ENCODE measurements around the gene PLOD3. TPM values are rescaled to one million over a fixed set of nuclear protein-coding genes. Genes with fewer than 3 reads are reported as not detected.
"Not testable (repeated sequence)": the region's sequence is repeated elsewhere in the genome, so short reads cannot be mapped to it uniquely, and the experiment has no call there.

Gene PLOD3
- total RNA-seq, 2 experiments from 2014 or later: 9.2 to 30.5 TPM

GRCh38 chr7:101200504-101200861 is 16.9 kb downstream of the PLOD3 start:
- H3K4me2 ChIP-seq (ENCODE audit: low read length): no peak overlapping the region

DNA sequence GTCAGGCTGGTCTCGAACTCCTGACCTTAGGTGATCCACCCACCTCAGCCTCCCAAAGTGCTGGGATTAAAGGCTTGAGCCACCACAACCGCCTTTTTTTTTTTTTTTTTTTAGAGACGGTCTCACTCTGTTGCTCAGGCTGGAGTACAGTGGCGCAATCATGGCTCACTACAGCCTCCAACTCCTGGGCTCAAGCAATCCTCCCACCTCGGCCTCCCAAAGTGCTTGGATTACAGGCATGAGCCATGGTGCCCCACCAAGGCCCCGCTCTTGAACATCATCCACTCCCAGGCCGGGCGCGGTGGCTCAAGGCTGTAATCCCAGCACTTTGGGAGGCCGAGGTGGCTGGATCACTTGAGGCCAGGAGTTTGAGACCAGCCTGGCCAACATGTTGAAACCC is 17.9 kb downstream of the PLOD3 start:
- H3K4me2 ChIP-seq (ENCODE audit: low read length); H3K27ac ChIP-seq (ENCODE audit: low read depth, low read length, poor library complexity, severe bottlenecking); H3K9me2 ChIP-seq (ENCODE audit: insufficient read depth, low read length); DNase-seq (ENCODE audit: low spot score); intact Hi-C loops (cut with micrococcal nuclease; ENCODE audit: unreplicated experiment); H3K79me2 ChIP-seq (ENCODE audit: insufficient read depth, low read depth, low read length); BruUV-seq (replicated peaks); H3K4me1 ChIP-seq (ENCODE audit: insufficient read depth, low read length, poor library complexity, severe bottlenecking); H3K4me3 ChIP-seq (ENCODE audit: low read depth, low read length, poor library complexity, severe bottlenecking); H3K36me3 ChIP-seq (ENCODE audit: insufficient read depth, low read length); H3K9me3 ChIP-seq (ENCODE audit: low read length); CTCF ChIA-PET (ENCODE audit: unreplicated experiment); H2AFZ ChIP-seq (ENCODE audit: low read length); H4K20me1 ChIP-seq (ENCODE audit: insufficient read depth, low read length): not testable (repeated sequence)
- POLR2A ChIA-PET: interaction anchor here (0.7 kb wide), 1 partner anchor 63 kb away, joined by 3 read pairs; no protein-coding TSS in a partner anchor

More at GRCh38 chr7:101200504-101200861, 16.9 kb downstream of the PLOD3 start:
- Histone ChIP-seq H3K4me1 (ENCODE audit: insufficient read depth, low read length, poor library complexity, severe bottlenecking) (peaks cover 5% of the 10 kb centered on the region), H2AFZ (ENCODE audit: low read length) (no peak overlapping the region), H3K27ac (ENCODE audit: low read depth, low read length, poor library complexity, severe bottlenecking) (no peak overlapping the region), H3K9me2 (ENCODE audit: insufficient read depth, low read length) (no peaks in the 10 kb centered on the region), H4K20me1 (ENCODE audit: insufficient read depth, low read length) (no peaks in the 10 kb centered on the region), H3K9me3 (ENCODE audit: low read length) (no peaks in the 10 kb centered on the region), H3K79me2 (ENCODE audit: insufficient read depth, low read depth, low read length) (no peaks in the 10 kb centered on the region), H3K36me3 (ENCODE audit: insufficient read depth, low read length) (no peaks in the 10 kb centered on the region), H3K4me3 (ENCODE audit: low read depth, low read length, poor library complexity, severe bottlenecking) (no peak overlapping the region)
- intact Hi-C loops (cut with micrococcal nuclease; ENCODE audit: unreplicated experiment): no loop called here
- CTCF ChIA-PET (ENCODE audit: unreplicated experiment): no interaction called here
- TF ChIP-seq, protein P1, sequence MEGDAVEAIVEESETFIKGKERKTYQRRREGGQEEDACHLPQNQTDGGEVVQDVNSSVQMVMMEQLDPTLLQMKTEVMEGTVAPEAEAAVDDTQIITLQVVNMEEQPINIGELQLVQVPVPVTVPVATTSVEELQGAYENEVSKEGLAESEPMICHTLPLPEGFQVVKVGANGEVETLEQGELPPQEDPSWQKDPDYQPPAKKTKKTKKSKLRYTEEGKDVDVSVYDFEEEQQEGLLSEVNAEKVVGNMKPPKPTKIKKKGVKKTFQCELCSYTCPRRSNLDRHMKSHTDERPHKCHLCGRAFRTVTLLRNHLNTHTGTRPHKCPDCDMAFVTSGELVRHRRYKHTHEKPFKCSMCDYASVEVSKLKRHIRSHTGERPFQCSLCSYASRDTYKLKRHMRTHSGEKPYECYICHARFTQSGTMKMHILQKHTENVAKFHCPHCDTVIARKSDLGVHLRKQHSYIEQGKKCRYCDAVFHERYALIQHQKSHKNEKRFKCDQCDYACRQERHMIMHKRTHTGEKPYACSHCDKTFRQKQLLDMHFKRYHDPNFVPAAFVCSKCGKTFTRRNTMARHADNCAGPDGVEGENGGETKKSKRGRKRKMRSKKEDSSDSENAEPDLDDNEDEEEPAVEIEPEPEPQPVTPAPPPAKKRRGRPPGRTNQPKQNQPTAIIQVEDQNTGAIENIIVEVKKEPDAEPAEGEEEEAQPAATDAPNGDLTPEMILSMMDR (conservative IDR thresholded peaks at IDR 0.05; ENCODE audit: low read length): no peak
- TF ChIP-seq EZH2phosphoT487 (IDR thresholded peaks at IDR 0.05; ENCODE audit: borderline replicate concordance, low read depth, low read length): no peak
- DNase-seq (ENCODE audit: low spot score): no peak
- no TSS peak for BruUV-seq (replicated peaks)
- POLR2A ChIA-PET: interaction anchor here (0.7 kb wide), 1 partner anchor 20 kb away, joined by 3 read pairs; no protein-coding TSS in a partner anchor

- Histone ChIP-seq H3K36me3 (ENCODE audit: insufficient read depth, low read length) (no peaks in the 10 kb centered on the region), H2AFZ (ENCODE audit: low read length) (no peak overlapping the region), H3K79me2 (ENCODE audit: insufficient read depth, low read depth, low read length) (no peaks in the 10 kb centered on the region), H3K4me3 (ENCODE audit: low read depth, low read length, poor library complexity, severe bottlenecking) (no peak overlapping the region), H3K9me3 (ENCODE audit: low read length) (no peaks in the 10 kb centered on the region), H3K4me1 (ENCODE audit: insufficient read depth, low read length, poor library complexity, severe bottlenecking) (peaks cover 2% of the 10 kb centered on the region), H3K27ac (ENCODE audit: low read depth, low read length, poor library complexity, severe bottlenecking) (no peak overlapping the region), H3K9me2 (ENCODE audit: insufficient read depth, low read length) (no peaks in the 10 kb centered on the region), H3K4me2 (ENCODE audit: low read length) (no peak overlapping the region), H4K20me1 (ENCODE audit: insufficient read depth, low read length) (no peaks in the 10 kb centered on the region)
- intact Hi-C loops (cut with micrococcal nuclease; ENCODE audit: unreplicated experiment): no loop called here
- DNase-seq (ENCODE audit: low spot score): no peak
- BruUV-seq (replicated peaks): no TSS peak
- ChIA-PET POLR2A (no interaction called here), CTCF (ENCODE audit: unreplicated experiment) (no interaction called here)
- no peak for TF ChIP-seq EZH2phosphoT487 (IDR thresholded peaks at IDR 0.05; ENCODE audit: borderline replicate concordance, low read depth, low read length)
- TF ChIP-seq, protein P1 (conservative IDR thresholded peaks at IDR 0.05; ENCODE audit: low read length): no peak
Observed at GRCh38 chr7:101198476-101198875, 18.9 kb downstream of the PLOD3 start.
